Osteocyte (in vitro differentiated cells): ENCODE measurements around the gene CFAP45. TPM values are rescaled to one million over a fixed set of nuclear protein-coding genes. Genes with fewer than 3 reads are reported as not detected.

Source experiments
- DNase-seq: peaks from one replicate; pipeline ENCODE4 v3.0.0; 2021; ENCODE audit warnings: mixed read lengths; ENCODE audit not compliant: unreplicated experiment; ENCODE audit errors: extremely low spot score
- H3K27ac Mint-ChIP-seq: one replicate; pipeline ENCODE4 v1.8.0; 2021; ENCODE audit warnings: mild to moderate bottlenecking, mixed read lengths; ENCODE audit not compliant: unreplicated experiment
- H3K27me3 Mint-ChIP-seq: one replicate; pipeline ENCODE4 v1.8.0; 2021; ENCODE audit warnings: mixed read lengths; ENCODE audit not compliant: unreplicated experiment
- H3K36me3 Mint-ChIP-seq: one replicate; pipeline ENCODE4 v1.8.0; 2021; ENCODE audit warnings: mixed read lengths; ENCODE audit not compliant: unreplicated experiment
- H3K4me1 Mint-ChIP-seq: one replicate; pipeline ENCODE4 v1.8.0; 2021; ENCODE audit warnings: mixed read lengths; ENCODE audit not compliant: unreplicated experiment
- H3K4me3 Mint-ChIP-seq: one replicate; pipeline ENCODE4 v1.8.0; 2021; ENCODE audit warnings: mild to moderate bottlenecking, moderate library complexity, mixed read lengths; ENCODE audit not compliant: unreplicated experiment
- H3K9me3 Mint-ChIP-seq: one replicate; pipeline ENCODE4 v1.8.0; 2021; ENCODE audit warnings: mixed read lengths; ENCODE audit not compliant: unreplicated experiment
- CTCF ChIP-seq: fragments of 200-600 bp; sonication (generic); IDR thresholded peaks from 2 replicates; pipeline ENCODE4 v1.5.0; 2021; ENCODE audit warnings: antibody characterized with exemption, mild to moderate bottlenecking, moderate library complexity
- total RNA-seq: library from RNA; stranded (reverse); gene quantifications from 2 replicates; pipeline ENCODE4 v1.2.1, GENCODE V29; 2021

Gene CFAP45
- total RNA-seq, 1 donor from 2014 or later, result 0.83 TPM

- TF ChIP-seq CTCF, result no peak
- no peak overlapping the region for H3K4me3 Mint-ChIP-seq
- H3K9me3 Mint-ChIP-seq, result no peaks in the 10 kb centered on the region
- no peak for DNase-seq
- no peaks in the 10 kb centered on the region for H3K36me3 Mint-ChIP-seq
- H3K27me3 Mint-ChIP-seq, result peaks cover 75% of the 10 kb centered on the region
- H3K27ac Mint-ChIP-seq, result no peak overlapping the region
- peaks cover 12% of the 10 kb centered on the region for H3K4me1 Mint-ChIP-seq
These were observed 42.8 kb upstream of the CFAP45 start for GRCh38 chr1:159942632-159943277.

- Mint-ChIP-seq H3K36me3 (no peaks in the 10 kb centered on the region), H3K4me1 (peaks cover 12% of the 10 kb centered on the region), H3K9me3 (no peaks in the 10 kb centered on the region), H3K4me3 (no peak overlapping the region), H3K27ac (no peak overlapping the region), H3K27me3 (peaks cover 72% of the 10 kb centered on the region)
- no peak for DNase-seq
- TF ChIP-seq CTCF, result no peak
These were observed 41.9 kb upstream of the CFAP45 start for GRCh38 chr1:159941591-159942560.

GRCh38 chr1:159941141-159941540, 41.2 kb upstream of the CFAP45 start:
- H3K27ac Mint-ChIP-seq, result no peak overlapping the region
- peaks cover 11% of the 10 kb centered on the region for H3K4me1 Mint-ChIP-seq
- peaks cover 65% of the 10 kb centered on the region for H3K27me3 Mint-ChIP-seq

GRCh38 chr1:159940006-159940620, 40.1 kb upstream of the CFAP45 start:
- H3K27me3 Mint-ChIP-seq, result peaks cover 64% of the 10 kb centered on the region
- no peaks in the 10 kb centered on the region for H3K9me3 Mint-ChIP-seq
- no peak overlapping the region for H3K27ac Mint-ChIP-seq
- DNase-seq, result no peak
- H3K4me1 Mint-ChIP-seq, result peaks cover 3% of the 10 kb centered on the region
- no peak for TF ChIP-seq CTCF
- no peak overlapping the region for H3K4me3 Mint-ChIP-seq
- no peaks in the 10 kb centered on the region for H3K36me3 Mint-ChIP-seq

More at GRCh38 chr1:159941141-159941540, 41.2 kb upstream of the CFAP45 start:
- no peak for TF ChIP-seq CTCF
- no peak for DNase-seq
- no peaks in the 10 kb centered on the region for H3K9me3 Mint-ChIP-seq
- H3K36me3 Mint-ChIP-seq, result no peaks in the 10 kb centered on the region
- no peak overlapping the region for H3K4me3 Mint-ChIP-seq

GRCh38 chr1:159939678-159940002, 39.7 kb upstream of the CFAP45 start:
- peaks cover 59% of the 10 kb centered on the region for H3K27me3 Mint-ChIP-seq
- H3K9me3 Mint-ChIP-seq, result no peaks in the 10 kb centered on the region
- no peak overlapping the region for H3K4me3 Mint-ChIP-seq
- no peak overlapping the region for H3K27ac Mint-ChIP-seq
- no peaks in the 10 kb centered on the region for H3K4me1 Mint-ChIP-seq
- TF ChIP-seq CTCF, result no peak
- DNase-seq, result no peak
- H3K36me3 Mint-ChIP-seq, result no peaks in the 10 kb centered on the region
